K562 treated with DMSO at 1 percent for 24 hours (cell line): ENCODE results near the gene NSUN4. TPM values are rescaled to one million over a fixed set of nuclear protein-coding genes. Genes with fewer than 3 reads are reported as not detected.

Source experiments
- total RNA-seq: library from RNA; unstranded; fragments of 300-600 nt; gene quantifications from 2 replicates; pipeline ENCODE4 v1.2.3, GENCODE V29; 2022; ENCODE audit warnings: low read depth; ENCODE audit not compliant: insufficient read depth

Gene NSUN4
- 46.6 and 57.5 TPM in 2 replicates for total RNA-seq

DNA sequence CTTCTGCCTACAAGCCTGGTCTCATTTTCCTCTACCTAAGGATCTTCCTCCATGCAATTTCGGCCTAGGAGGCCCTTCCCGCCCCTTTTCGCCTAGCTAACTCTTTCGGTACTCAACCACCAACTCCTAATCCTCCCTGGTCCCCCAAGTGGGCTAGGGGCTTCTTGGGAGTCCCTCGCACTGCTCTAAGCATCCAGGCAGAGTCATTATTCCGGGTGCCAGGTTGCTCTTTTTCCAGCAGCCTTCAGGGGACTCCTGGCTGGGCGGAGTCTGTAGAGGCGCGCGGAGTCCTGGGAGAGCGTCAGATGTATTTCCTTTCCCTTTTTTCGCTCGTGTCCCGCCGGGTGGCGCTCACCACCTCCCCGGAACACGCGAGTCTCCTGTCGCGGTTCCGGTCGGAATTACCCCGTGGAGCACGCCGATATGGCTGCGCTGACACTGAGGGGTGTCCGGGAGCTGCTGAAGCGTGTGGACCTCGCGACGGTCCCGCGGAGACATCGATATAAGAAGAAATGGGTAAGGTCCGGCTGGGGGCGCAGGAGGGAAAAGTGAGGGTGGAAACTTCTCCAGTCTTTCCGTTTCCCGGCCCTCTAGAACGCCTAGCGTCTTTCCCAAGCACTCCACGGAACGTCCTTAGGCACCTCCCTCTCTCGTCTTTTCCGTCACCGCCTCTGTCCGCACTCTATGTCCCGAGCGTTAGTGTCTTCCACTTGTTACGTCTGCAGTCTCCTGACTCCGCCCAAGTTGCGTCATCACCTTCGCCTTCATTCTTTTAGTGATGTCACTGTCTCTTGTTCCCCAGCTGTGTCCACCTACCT is at the start of gene NSUN4:
TSS of gene NSUN4 (plus strand) at position 404 of the 818 bp plus-strand sequence. CDS start at position 424, 20 bp downstream.

DNA sequence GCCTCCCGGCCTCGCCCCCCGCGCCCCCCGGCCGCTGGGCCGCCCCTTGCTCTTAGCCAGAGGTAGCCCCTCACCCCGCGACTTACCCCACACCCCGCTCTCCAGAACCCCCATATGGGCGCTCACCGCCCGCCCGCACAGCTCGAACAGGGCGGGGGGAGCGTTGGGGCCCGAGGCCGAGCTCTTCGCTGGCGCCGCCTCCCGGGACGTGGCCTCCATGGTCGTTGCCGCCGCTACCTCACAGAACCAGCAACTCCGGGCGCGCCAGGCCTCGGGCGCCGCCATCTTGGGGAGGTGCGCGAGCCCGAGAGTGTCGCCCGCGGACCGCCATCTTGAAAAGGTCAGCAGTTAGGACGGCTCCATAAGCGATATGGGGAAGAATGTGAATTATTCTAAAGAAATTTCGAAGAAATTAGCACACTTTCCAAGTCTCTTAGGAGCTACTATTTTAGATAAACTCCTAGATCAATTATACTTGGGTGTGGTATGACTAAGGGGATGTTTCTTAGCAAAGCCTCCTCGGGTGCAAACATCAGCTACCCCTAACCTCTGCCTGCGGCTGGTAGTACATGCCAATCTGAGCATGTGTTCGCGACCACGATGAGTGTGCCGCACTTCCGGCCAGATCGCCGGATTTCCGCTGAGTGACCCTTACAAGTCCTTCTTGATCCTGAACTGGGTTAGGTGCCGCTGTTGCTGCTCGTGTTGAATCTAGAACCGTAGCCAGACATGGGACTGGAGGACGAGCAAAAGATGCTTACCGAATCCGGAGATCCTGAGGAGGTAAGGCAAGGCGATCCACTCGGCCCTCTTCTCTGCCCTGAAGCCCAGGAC is 37.4 kb upstream of the NSUN4 start, which contains the start of the genes LRRC41 and UQCRH:
TSS of gene LRRC41 (minus strand) at position 579 of the 834 bp plus-strand sequence. CDS start at position 285, 294 bp downstream.
TSS of gene UQCRH (plus strand) at position 661 of the 834 bp plus-strand sequence. CDS start at position 730, 69 bp downstream.

DNA sequence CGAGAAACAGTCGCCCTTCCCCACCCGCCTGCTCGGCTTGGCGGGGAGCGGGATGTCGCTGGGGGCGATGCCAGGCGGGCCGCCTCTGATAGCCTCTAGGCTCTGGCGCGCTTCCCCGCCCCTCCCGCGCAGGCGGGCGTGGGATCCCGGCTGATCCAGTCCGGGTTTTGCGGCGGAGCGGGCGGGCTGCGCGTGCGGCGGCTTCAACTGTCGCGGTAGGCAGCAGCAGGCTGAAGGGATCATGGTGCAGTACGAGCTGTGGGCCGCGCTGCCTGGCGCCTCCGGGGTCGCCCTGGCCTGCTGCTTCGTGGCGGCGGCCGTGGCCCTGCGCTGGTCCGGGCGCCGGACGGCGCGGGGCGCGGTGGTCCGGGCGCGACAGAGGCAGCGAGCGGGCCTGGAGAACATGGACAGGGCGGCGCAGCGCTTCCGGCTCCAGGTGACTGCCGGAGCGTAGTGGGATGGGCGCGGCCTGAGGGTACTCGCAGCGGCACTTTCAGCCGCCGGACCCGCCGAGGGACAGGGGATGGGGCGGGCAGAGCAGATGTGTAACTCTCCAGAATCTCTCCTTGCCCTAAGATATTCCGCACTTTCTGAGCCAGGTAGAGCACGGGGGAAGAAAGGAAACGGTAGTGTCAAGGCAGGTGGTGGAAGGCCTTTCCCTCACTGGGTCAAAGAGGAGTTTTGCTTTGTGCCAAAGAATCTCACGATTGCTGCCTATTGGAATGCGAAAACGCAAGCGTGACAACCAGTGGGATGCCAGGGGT is 53.7 kb downstream of the NSUN4 start, which contains the start of gene FAAH:
TSS of gene FAAH (plus strand) at position 210 of the 764 bp plus-strand sequence. CDS start at position 242, 32 bp downstream.

Other genes with a start within 250 kb of the NSUN4 start
- gene PIK3R3, start 208.2 kb upstream of the NSUN4 start, total RNA-seq: 5.2 and 5.6 TPM in 2 replicates
- not detected in 2 replicates for gene TSPAN1, start 165.7 kb upstream of the NSUN4 start, total RNA-seq
- gene P3R3URF, start 164.3 kb upstream of the NSUN4 start, total RNA-seq: not detected in 2 replicates
- gene POMGNT1, start 142.4 kb upstream of the NSUN4 start, total RNA-seq: 42.8 and 43.6 TPM in 2 replicates
- 0.68 and 1.6 TPM in 2 replicates for gene LURAP1, start 137.5 kb upstream of the NSUN4 start, total RNA-seq
- gene RAD54L, start 93.0 kb upstream of the NSUN4 start, total RNA-seq: 58.5 and 59.0 TPM in 2 replicates
- 72.6 and 80.6 TPM in 2 replicates for gene LRRC41, start 37.2 kb upstream of the NSUN4 start, total RNA-seq
- 1,126 and 1,196 TPM in 2 replicates for gene UQCRH, start 37.1 kb upstream of the NSUN4 start, total RNA-seq
- 0.82 and 0.86 TPM in 2 replicates for gene FAAH, start 53.5 kb downstream of the NSUN4 start, total RNA-seq
- gene DMBX1, start 149.0 kb downstream of the NSUN4 start, total RNA-seq: 8.3 and 8.4 TPM in 2 replicates
- not detected in 2 replicates for gene KNCN, start 210.8 kb downstream of the NSUN4 start, total RNA-seq